H9 (cell line): Measurements from ENCODE around the gene DAB1. TPM values are rescaled to one million over a fixed set of nuclear protein-coding genes. Genes with fewer than 3 reads are reported as not detected.

ENCODE experiments used
- DNase-seq: peaks from one replicate; pipeline ENCODE4 v3.0.0-alpha.2; 2017
- H2AFZ ChIP-seq: one replicate; pipeline ENCODE4 v1.6.1; 2013; ENCODE audit warnings: mild to moderate bottlenecking, low read length, control low read depth, moderate library complexity
- H2AK5ac ChIP-seq: 2 replicates; pipeline ENCODE4 v1.6.1; 2013; ENCODE audit warnings: low read length, control low read depth, mixed read lengths; ENCODE audit not compliant: insufficient read length
- H2BK120ac ChIP-seq: one replicate; pipeline ENCODE4 v1.6.1; 2013; ENCODE audit warnings: low read depth, mild to moderate bottlenecking, low read length, control low read depth, inconsistent platforms; ENCODE audit not compliant: poor library complexity, severe bottlenecking
- H2BK12ac ChIP-seq: 2 replicates; pipeline ENCODE4 v1.6.1; 2013; ENCODE audit warnings: low read length, control low read depth, mixed read lengths, low read depth; ENCODE audit not compliant: insufficient read length
- H2BK15ac ChIP-seq: 2 replicates; pipeline ENCODE4 v1.6.1; 2013; ENCODE audit warnings: low read depth, low read length, control low read depth
- H2BK20ac ChIP-seq: one replicate; pipeline ENCODE4 v1.6.1; 2013; ENCODE audit warnings: low read depth, mild to moderate bottlenecking, low read length, control low read depth, inconsistent platforms; ENCODE audit not compliant: poor library complexity, severe bottlenecking
- H2BK5ac ChIP-seq: 2 replicates; pipeline ENCODE4 v1.6.1; 2013; ENCODE audit warnings: low read length, control low read depth, mixed read lengths; ENCODE audit not compliant: insufficient read length
- H3K14ac ChIP-seq: 2 replicates; pipeline ENCODE4 v1.6.1; 2013; ENCODE audit warnings: low read length, control low read depth; ENCODE audit not compliant: insufficient read depth
- H3K18ac ChIP-seq: 2 replicates; pipeline ENCODE4 v1.6.1; 2013; ENCODE audit warnings: low read depth, mild to moderate bottlenecking, mixed read lengths, low read length, control low read depth; ENCODE audit not compliant: insufficient read length
- H3K23ac ChIP-seq: 2 replicates; pipeline ENCODE4 v1.6.1; 2013; ENCODE audit warnings: low read length, control low read depth, mixed read lengths, low read depth; ENCODE audit not compliant: insufficient read length
- H3K23me2 ChIP-seq: 2 replicates; pipeline ENCODE4 v1.6.1; 2013; ENCODE audit warnings: low read depth, mild to moderate bottlenecking, mixed read lengths, low read length, control low read depth; ENCODE audit not compliant: insufficient read length, poor library complexity, severe bottlenecking
- H3K27ac ChIP-seq: 2 replicates; pipeline ENCODE4 v1.5.1; 2013; ENCODE audit warnings: low read length, control low read depth, mixed read lengths, low read depth; ENCODE audit not compliant: insufficient read length
- H3K27me3 ChIP-seq: 2 replicates; pipeline ENCODE4 v1.6.1; 2013; ENCODE audit warnings: low read length, control low read depth, inconsistent platforms; ENCODE audit not compliant: insufficient read depth
- H3K4ac ChIP-seq: 2 replicates; pipeline ENCODE4 v1.6.1; 2013; ENCODE audit warnings: low read depth, mild to moderate bottlenecking, control low read depth, inconsistent platforms, low read length, moderate library complexity
- H3K4me1 ChIP-seq: 2 replicates; pipeline ENCODE4 v1.6.1; 2013; ENCODE audit warnings: low read length, control low read depth, inconsistent platforms; ENCODE audit not compliant: insufficient read depth
- H3K4me2 ChIP-seq: 2 replicates; pipeline ENCODE4 v1.6.1; 2013; ENCODE audit warnings: low read length, control low read depth, mixed read lengths; ENCODE audit not compliant: insufficient read length, insufficient read depth
- H3K56ac ChIP-seq: 2 replicates; pipeline ENCODE4 v1.6.1; 2013; ENCODE audit warnings: low read depth, mild to moderate bottlenecking, mixed read lengths, low read length, control low read depth; ENCODE audit not compliant: insufficient read length
- H3K79me1 ChIP-seq: 2 replicates; pipeline ENCODE4 v1.6.1; 2013; ENCODE audit warnings: low read depth, mild to moderate bottlenecking, moderate library complexity, low read length, control low read depth, inconsistent platforms; ENCODE audit not compliant: insufficient read depth, poor library complexity, severe bottlenecking
- H3K79me2 ChIP-seq: 2 replicates; pipeline ENCODE4 v1.6.1; 2013; ENCODE audit warnings: low read length, control low read depth, inconsistent platforms; ENCODE audit not compliant: insufficient read depth
- H3K9ac ChIP-seq: 2 replicates; pipeline ENCODE4 v1.6.1; 2013; ENCODE audit warnings: low read length, control low read depth, mixed read lengths; ENCODE audit not compliant: insufficient read length; ENCODE audit errors: extremely low read depth
- H3K9me3 ChIP-seq: one replicate; pipeline ENCODE4 v1.6.1; 2013; ENCODE audit warnings: low read depth, low read length, inconsistent platforms; ENCODE audit not compliant: control insufficient read depth
- H3T11ph ChIP-seq: one replicate; pipeline ENCODE4 v1.6.1; 2013; ENCODE audit warnings: mild to moderate bottlenecking, low read length, control low read depth, inconsistent platforms
- H4K20me1 ChIP-seq: one replicate; pipeline ENCODE4 v1.6.1; 2013; ENCODE audit not compliant: control insufficient read depth, insufficient read length, insufficient read depth
- H4K5ac ChIP-seq: 2 replicates; pipeline ENCODE4 v1.6.1; 2013; ENCODE audit warnings: low read depth, mild to moderate bottlenecking, mixed read lengths, low read length, control low read depth; ENCODE audit not compliant: insufficient read length
- H4K8ac ChIP-seq: replicated peaks from 2 replicates; pipeline ENCODE4 v1.6.1; 2013; ENCODE audit warnings: low read length, control low read depth, mixed read lengths, low read depth; ENCODE audit not compliant: insufficient read length
- H4K91ac ChIP-seq: 2 replicates; pipeline ENCODE4 v1.6.1; 2013; ENCODE audit warnings: low read depth, mild to moderate bottlenecking, moderate library complexity, mixed read lengths, low read length, control low read depth; ENCODE audit not compliant: insufficient read length
- H3K27ac Mint-ChIP-seq, 3 experiments: 2 replicates in 2 of 3; 3 replicates in 1 of 3; pipeline ENCODE4 v1.8.0; 2020 to 2021; ENCODE audit warnings: mixed read lengths in 3 of 3, mild to moderate bottlenecking in 1 of 3, moderate library complexity in 1 of 3
- H3K27me3 Mint-ChIP-seq: 2 replicates; pipeline ENCODE4 v1.8.0; 2021; ENCODE audit warnings: low read depth, mild to moderate bottlenecking, moderate library complexity, mixed read lengths
- H3K36me3 Mint-ChIP-seq, 3 experiments: 2 replicates in 2 of 3; 3 replicates in 1 of 3; pipeline ENCODE4 v1.8.0; 2020 to 2021; ENCODE audit warnings: low read depth in 3 of 3, mixed read lengths in 3 of 3; ENCODE audit not compliant: insufficient read depth in 1 of 3
- H3K4me1 Mint-ChIP-seq, 2 experiments: 2 replicates each; pipeline ENCODE4 v1.8.0; 2020; ENCODE audit warnings: mixed read lengths in 2 of 2
- H3K4me3 Mint-ChIP-seq, 2 experiments: 2 replicates in 1 of 2; 3 replicates in 1 of 2; pipeline ENCODE4 v1.8.0; 2020 to 2021; ENCODE audit warnings: mild to moderate bottlenecking in 2 of 2, mixed read lengths in 2 of 2, moderate library complexity in 1 of 2
- H3K9me3 Mint-ChIP-seq, 2 experiments: 2 replicates in 1 of 2; 3 replicates in 1 of 2; pipeline ENCODE4 v1.8.0; 2020; ENCODE audit warnings: mild to moderate bottlenecking in 2 of 2, mixed read lengths in 2 of 2, moderate library complexity in 1 of 2
- WGBS: extraction: QIAGEN DNeasy Blood & Tissue Kit; methylation state at CpG from one replicate; pipeline ENCODE4 v1.1.7; 2013; ENCODE audit warnings: missing lambda C conversion rate, low lambda C conversion rate, mixed read lengths; ENCODE audit not compliant: insufficient read length; ENCODE audit errors: extremely low coverage; 5-methylcytosine and 5-hydroxymethylcytosine counted together
- total RNA-seq: library from RNA; stranded (reverse); gene quantifications from 2 replicates; pipeline ENCODE4 v1.2.1, GENCODE V29; 2021
- TF ChIP-seq, protein P1 (sequence below): fragments of 200-600 bp; sonication (generic); conservative IDR thresholded peaks from 3 replicates; pipeline ENCODE4 v1.8.0; 2021; ENCODE audit warnings: antibody characterized with exemption, mild to moderate bottlenecking

The DAB1 gene
- total RNA-seq, 1 experiment from 2014 or later = 9.3 TPM

DNA sequence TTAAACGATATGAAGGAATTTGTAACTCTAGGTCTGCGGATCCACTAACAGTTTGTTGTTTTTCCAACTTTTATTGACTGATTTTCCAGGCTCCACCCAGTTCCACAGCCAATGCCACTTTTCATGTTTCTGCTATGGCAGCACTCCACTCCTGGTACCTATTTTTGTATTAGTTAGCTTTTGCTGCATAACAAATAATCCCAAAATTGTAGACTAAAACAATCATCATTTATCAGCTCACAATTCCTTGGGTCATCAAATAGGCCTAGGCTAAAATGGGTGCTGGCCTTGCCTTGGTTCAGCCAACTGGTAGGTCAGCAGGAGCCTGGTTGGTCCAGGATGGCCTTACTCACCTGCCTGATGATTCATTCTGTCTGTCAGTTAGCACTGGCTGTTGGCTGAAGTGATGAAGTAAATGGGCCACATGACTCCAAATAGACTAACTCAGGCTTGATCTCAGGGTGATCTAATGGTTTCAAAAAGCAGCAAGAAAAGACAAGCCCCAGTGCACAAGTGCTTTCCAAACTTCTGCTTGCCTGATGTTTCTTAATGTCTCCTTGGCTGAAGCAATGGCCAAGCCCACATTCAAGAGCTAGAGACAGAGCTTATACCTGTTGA, 454.9 kb downstream of the DAB1 start:
- no CpG with 5 or more reads among the region's 2 CpGs for WGBS
- Histone ChIP-seq H4K91ac (no peak overlapping the region), H2BK120ac (no peak overlapping the region), H2BK15ac (no peak overlapping the region), H4K8ac (no peak overlapping the region), H3K27ac (no peak overlapping the region), H2BK12ac (no peak overlapping the region), H3K27me3 (no peaks in the 10 kb centered on the region), H4K20me1 (no peaks in the 10 kb centered on the region), H3K23ac (no peak overlapping the region), H3K18ac (no peak overlapping the region), H3K9ac (no peak overlapping the region), H4K5ac (no peak overlapping the region), H2AFZ (no peak overlapping the region), H2BK20ac (no peak overlapping the region), H2BK5ac (no peak overlapping the region), H3K14ac (no peak overlapping the region), H3K4ac (no peak overlapping the region), H3K4me1 (no peaks in the 10 kb centered on the region), H3K4me2 (no peak overlapping the region), H3K56ac (no peak overlapping the region), H3T11ph (no peak overlapping the region), H3K9me3 (no peaks in the 10 kb centered on the region), H2AK5ac (no peak overlapping the region), H3K79me1 (no peaks in the 10 kb centered on the region), H3K23me2 (no peaks in the 10 kb centered on the region), H3K79me2 (no peaks in the 10 kb centered on the region)
- Mint-ChIP-seq H3K9me3 (no peaks in the 10 kb centered on the region), H3K4me3 (no peak overlapping the region), H3K4me1 (0 out of 4 replicates have a peak, but pooled peaks cover 0 to 5% of the 10 kb centered on the region in 2 experiments), H3K27ac (no peak overlapping the region), H3K36me3 (no peaks in the 10 kb centered on the region), H3K27me3 (peaks cover 2% of the 10 kb centered on the region; the same call in 1 of the 2 replicates)
- no peak for DNase-seq
- TF ChIP-seq, protein P1, sequence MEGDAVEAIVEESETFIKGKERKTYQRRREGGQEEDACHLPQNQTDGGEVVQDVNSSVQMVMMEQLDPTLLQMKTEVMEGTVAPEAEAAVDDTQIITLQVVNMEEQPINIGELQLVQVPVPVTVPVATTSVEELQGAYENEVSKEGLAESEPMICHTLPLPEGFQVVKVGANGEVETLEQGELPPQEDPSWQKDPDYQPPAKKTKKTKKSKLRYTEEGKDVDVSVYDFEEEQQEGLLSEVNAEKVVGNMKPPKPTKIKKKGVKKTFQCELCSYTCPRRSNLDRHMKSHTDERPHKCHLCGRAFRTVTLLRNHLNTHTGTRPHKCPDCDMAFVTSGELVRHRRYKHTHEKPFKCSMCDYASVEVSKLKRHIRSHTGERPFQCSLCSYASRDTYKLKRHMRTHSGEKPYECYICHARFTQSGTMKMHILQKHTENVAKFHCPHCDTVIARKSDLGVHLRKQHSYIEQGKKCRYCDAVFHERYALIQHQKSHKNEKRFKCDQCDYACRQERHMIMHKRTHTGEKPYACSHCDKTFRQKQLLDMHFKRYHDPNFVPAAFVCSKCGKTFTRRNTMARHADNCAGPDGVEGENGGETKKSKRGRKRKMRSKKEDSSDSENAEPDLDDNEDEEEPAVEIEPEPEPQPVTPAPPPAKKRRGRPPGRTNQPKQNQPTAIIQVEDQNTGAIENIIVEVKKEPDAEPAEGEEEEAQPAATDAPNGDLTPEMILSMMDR = no peak
